Measurements from ENCODE around the gene CD320.
A peak's percentile ranks its signal among the peaks of the same experiment; 100 is the strongest.
"Not testable (repeated sequence)": the region's sequence is repeated elsewhere in the genome, so short reads cannot be mapped to it uniquely, and the experiment has no call there.

CD320 gene

GRCh38 chr19:8318835-8319234 is 10.7 kb upstream of the CD320 start:
- not testable (repeated sequence) for H3K27me3 ChIP-seq (ENCODE audit: insufficient read depth, low read length); H3K9me3 ChIP-seq (ENCODE audit: insufficient read depth, low read depth, low read length); H3K9ac ChIP-seq (ENCODE audit: low read depth, low read length); H3K27ac ChIP-seq (ENCODE audit: low read depth, low read length); H3K4me3 ChIP-seq (ENCODE audit: low read length)
- Histone ChIP-seq H3K36me3 (ENCODE audit: insufficient read depth, low read length) (peaks cover 45% of the 10 kb centered on the region), H3K4me1 (ENCODE audit: insufficient read depth, low read length) (peaks cover 11% of the 10 kb centered on the region)
- 95% methylated on average over 8 of the region's 9 CpGs for WGBS

DNA sequence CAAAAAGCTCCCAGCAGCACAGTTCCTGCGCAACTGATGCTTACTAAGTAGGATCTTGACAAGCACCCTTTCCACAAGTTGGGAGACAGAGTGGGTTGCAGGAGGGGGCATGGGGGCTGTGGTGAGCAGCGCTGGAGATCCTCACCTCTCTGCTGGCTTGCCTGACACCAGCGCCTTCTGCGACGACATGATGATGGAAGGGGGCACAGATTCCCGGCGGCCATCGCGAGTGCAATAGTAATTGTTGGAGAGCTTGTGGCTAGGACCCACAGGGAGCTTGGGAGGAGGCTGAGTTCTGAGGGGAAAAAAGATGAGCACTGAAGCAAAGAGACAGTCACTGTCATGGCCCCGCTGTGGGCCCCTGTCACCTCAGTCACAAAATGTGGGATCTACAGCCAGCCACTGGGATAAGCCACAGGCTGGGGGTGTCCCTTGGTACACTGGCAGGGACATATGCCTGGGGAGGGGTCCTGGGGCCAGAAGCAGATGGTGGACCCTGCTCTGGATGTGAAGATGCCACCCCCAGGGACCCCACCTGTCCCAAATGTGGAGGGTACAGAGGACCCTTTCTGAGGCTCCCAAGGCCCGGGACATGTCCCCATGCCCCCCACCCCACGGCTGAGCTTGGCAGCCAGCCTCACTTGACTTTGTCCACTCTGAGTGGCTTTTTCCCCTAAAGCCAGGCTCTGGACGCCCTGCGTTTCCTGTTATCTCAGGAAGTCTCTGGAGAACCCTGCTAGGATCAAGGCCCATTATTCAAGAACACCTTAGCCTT is 8.4 kb upstream of the CD320 start:
- WGBS = 82% methylated on average over 14 of the region's 14 CpGs
- H3K36me3 ChIP-seq (ENCODE audit: insufficient read depth, low read length) = peaks cover 45% of the 10 kb centered on the region
- H3K9me3 ChIP-seq (ENCODE audit: insufficient read depth, low read depth, low read length) = no peaks in the 10 kb centered on the region
- H3K27me3 ChIP-seq (ENCODE audit: insufficient read depth, low read length) = no peaks in the 10 kb centered on the region
- peaks cover 8% of the 10 kb centered on the region for H3K4me1 ChIP-seq (ENCODE audit: insufficient read depth, low read length)
- no peak overlapping the region for H3K4me3 ChIP-seq (ENCODE audit: low read length)
- peak overlapping the region; percentile 53; the same call in 1 of the 2 replicates for H3K27ac ChIP-seq (ENCODE audit: low read depth, low read length)
- 0 out of 2 replicates have a peak overlapping the region, but pooled peaks have one; percentile 37 for H3K9ac ChIP-seq (ENCODE audit: low read depth, low read length)

DNA sequence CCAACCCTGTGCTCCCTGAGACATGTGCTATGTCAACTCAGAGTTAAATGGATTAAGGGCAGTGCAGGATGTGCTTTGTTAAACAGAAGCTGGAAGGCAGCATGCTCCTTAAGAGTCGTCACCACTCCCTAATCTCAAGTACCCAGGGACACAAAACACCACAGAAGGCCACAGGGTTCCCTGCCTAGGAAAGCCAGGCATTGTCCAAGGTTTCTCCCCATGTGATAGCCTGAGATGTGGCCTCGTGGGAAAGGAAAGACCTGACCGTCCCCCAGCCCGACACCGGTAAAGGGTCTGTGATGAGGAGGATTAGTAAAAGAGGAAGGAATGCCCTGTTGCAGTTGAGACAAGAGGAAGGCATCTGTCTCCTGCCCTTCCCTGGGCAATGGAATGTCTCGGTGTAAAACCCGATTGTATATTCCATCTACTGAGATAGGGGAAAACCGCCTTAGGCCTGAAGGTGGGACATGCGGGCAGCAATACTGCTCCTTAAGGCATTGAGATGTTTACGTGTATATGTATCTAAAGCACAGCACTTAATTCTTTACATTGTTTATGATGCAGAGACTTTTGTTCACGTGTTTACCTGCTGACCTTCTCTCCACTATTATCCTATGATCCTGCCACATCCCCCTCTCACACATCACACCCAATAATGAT is 7.0 kb upstream of the CD320 start:
- H3K9me3 ChIP-seq (ENCODE audit: insufficient read depth, low read depth, low read length); H3K27ac ChIP-seq (ENCODE audit: low read depth, low read length); H3K9ac ChIP-seq (ENCODE audit: low read depth, low read length); H3K4me1 ChIP-seq (ENCODE audit: insufficient read depth, low read length); H3K4me3 ChIP-seq (ENCODE audit: low read length); H3K27me3 ChIP-seq (ENCODE audit: insufficient read depth, low read length): not testable (repeated sequence)
- peaks cover 56% of the 10 kb centered on the region for H3K36me3 ChIP-seq (ENCODE audit: insufficient read depth, low read length)
- 90% methylated on average over 11 of the region's 11 CpGs for WGBS

DNA sequence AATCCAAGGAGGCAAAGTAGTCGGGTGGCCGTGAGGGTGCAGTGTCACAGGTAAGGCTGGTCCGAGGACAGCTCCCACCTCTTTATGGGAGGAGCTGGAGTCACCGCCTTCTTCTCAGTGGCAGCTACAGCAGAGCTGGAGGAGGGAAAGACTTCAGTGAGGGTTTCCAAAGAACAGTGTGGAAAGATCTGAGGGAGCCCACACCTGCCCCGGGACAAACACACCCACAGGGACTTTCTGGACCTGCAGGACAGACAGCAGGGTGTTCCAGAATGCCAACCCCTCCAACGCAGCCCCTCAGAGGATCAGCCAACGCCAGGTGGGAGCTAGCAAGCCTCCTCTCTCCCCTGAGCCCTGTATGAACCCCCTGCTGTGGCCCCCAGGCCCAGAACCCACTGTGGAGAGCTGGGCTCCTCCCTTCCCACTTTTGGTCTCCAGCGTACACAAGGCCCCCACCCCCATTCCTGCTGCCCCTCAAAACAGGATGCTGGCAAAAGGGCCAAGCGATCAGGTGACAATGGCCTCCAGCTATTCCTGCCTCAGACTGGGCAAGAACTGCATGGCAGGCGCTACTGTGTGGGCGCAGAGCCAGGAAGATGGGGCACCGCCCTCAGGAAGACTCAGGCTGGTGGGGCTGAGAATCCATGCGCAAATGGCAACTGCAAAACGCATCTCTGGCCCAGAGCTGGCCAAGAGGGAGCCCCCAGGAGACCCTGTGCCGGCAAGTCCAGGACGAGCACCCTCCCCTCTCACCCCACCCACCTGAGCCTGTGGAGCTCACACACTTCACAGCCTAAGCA is 3.5 kb upstream of the CD320 start:
- WGBS = 89% methylated on average over 14 of the region's 16 CpGs
- Histone ChIP-seq H3K4me1 (ENCODE audit: insufficient read depth, low read length) (0 out of 2 replicates have a peak, but pooled peaks cover 3% of the 10 kb centered on the region), H3K9me3 (ENCODE audit: insufficient read depth, low read depth, low read length) (no peaks in the 10 kb centered on the region), H3K36me3 (ENCODE audit: insufficient read depth, low read length) (peaks cover 61% of the 10 kb centered on the region), H3K27me3 (ENCODE audit: insufficient read depth, low read length) (no peaks in the 10 kb centered on the region), H3K27ac (ENCODE audit: low read depth, low read length) (no peak overlapping the region), H3K4me3 (ENCODE audit: low read length) (no peak overlapping the region), H3K9ac (ENCODE audit: low read depth, low read length) (no peak overlapping the region)

GRCh38 chr19:8310342-8311055 is 2.3 kb upstream of the CD320 start:
- no peak overlapping the region for H3K4me3 ChIP-seq (ENCODE audit: low read length)
- no peak overlapping the region for H3K9ac ChIP-seq (ENCODE audit: low read depth, low read length)
- H3K4me1 ChIP-seq (ENCODE audit: insufficient read depth, low read length) = 0 out of 2 replicates have a peak, but pooled peaks cover 3% of the 10 kb centered on the region
- no peaks in the 10 kb centered on the region for H3K9me3 ChIP-seq (ENCODE audit: insufficient read depth, low read depth, low read length)
- peaks cover 50% of the 10 kb centered on the region for H3K36me3 ChIP-seq (ENCODE audit: insufficient read depth, low read length)
- WGBS = 97% methylated on average over 17 of the region's 17 CpGs
- H3K27me3 ChIP-seq (ENCODE audit: insufficient read depth, low read length) = no peaks in the 10 kb centered on the region
- no peak overlapping the region for H3K27ac ChIP-seq (ENCODE audit: low read depth, low read length)

DNA sequence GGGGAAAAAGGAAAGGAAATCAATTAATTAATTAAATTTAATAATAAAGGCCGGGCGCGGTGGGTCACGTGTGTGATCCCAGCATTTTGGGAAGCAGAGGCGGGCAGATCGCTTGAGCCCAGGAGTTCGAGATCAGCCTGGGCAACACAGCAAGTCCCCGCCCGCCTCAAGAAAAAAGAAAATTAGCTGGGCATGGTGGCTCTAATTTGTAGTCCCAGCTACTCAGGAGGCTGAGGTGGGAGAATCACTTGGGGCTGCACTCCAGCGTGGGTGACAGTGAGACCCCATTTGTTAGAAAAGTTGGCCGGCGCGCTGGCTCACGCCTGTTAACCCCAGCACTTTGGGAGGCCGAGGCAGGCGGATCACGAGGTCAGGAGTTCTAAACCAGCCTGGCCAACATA is 733 bp upstream of the CD320 start:
- Histone ChIP-seq H3K4me1 (ENCODE audit: insufficient read depth, low read length) (0 out of 2 replicates have a peak, but pooled peaks cover 3% of the 10 kb centered on the region), H3K36me3 (ENCODE audit: insufficient read depth, low read length) (peaks cover 36% of the 10 kb centered on the region), H3K27ac (ENCODE audit: low read depth, low read length) (no peak overlapping the region), H3K9me3 (ENCODE audit: insufficient read depth, low read depth, low read length) (no peaks in the 10 kb centered on the region), H3K4me3 (ENCODE audit: low read length) (peak overlapping the region; percentile 79), H3K27me3 (ENCODE audit: insufficient read depth, low read length) (no peaks in the 10 kb centered on the region), H3K9ac (ENCODE audit: low read depth, low read length) (no peak overlapping the region)
- WGBS = 66% methylated on average over 17 of the region's 17 CpGs

DNA sequence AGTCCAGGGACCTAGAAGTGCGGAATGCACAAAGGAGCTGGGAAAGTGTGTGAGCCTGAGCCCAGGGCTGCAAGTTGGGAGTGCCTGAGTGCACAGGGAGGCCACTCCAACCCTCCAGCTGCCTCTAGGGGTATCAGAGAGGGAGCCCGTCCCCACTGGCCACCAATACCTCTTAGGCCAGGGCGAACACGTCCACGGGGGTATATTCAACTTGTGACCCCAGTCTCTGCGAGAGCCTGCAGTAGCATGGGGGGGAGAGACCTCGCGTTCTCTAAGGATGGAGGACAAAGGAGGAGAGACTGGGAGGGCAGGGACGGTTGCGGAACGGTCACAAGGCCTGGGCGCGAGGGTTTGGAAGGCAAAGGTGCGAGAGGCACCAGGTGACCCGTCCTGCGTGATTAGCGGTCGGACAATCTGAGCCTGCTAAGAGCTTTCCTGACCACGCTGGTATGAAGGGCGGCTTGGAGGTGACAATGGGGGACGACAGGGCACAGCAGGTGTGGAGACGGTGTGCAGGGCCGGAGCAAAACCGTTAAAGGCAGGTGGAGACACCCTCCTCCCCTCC is 676 bp downstream of the CD320 start:
- Histone ChIP-seq H3K27ac (ENCODE audit: low read depth, low read length) (no peak overlapping the region), H3K9ac (ENCODE audit: low read depth, low read length) (peak overlapping the region; percentile 87), H3K9me3 (ENCODE audit: insufficient read depth, low read depth, low read length) (no peaks in the 10 kb centered on the region), H3K27me3 (ENCODE audit: insufficient read depth, low read length) (no peaks in the 10 kb centered on the region), H3K4me3 (ENCODE audit: low read length) (peak overlapping the region; percentile 79), H3K4me1 (ENCODE audit: insufficient read depth, low read length) (0 out of 2 replicates have a peak, but pooled peaks cover 3% of the 10 kb centered on the region), H3K36me3 (ENCODE audit: insufficient read depth, low read length) (peaks cover 34% of the 10 kb centered on the region)
- whole genome bisulfite sequencing = 7% methylated on average over 24 of the region's 24 CpGs

DNA sequence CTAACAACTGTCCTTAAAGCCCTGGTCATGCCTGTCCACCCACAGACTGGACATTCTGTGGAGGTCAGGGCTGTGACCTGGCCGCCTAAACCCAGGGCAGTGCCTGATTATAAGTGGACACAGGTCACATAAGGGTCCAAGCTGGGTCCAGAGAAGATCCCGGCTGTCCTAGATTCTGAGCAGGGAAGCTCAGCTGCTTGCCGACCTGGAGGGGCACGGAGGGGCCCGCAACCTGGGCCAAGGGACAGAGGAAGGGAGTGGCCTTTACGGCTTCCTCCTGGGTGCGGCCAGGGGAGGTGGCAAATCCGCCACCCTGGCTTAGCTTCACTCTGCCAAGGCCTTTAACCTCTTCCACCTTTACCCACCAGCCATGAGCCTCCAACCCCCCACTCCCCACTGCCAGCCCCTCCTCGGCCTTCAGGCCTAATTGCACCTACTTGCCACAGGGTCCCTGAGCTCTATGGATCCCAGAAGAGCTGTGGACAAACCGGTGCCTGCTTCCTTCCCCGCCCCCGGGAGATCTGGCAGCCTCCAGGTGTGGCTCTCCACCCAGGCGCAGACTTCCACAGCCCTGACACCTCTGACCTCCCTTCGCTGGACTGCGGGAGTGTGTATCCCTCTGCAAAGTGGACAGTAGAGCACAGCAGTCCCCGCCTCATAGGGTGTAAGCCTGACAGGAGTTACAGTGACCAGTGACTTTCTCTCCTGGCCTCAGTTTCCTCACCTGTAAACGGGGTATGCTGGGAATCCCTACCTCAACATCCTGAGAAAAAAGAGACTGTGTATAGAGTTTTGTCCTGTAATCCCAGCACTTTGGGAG is 1.7 kb downstream of the CD320 start:
- 0 out of 2 replicates have a peak, but pooled peaks cover 3% of the 10 kb centered on the region for H3K4me1 ChIP-seq (ENCODE audit: insufficient read depth, low read length)
- no peaks in the 10 kb centered on the region for H3K9me3 ChIP-seq (ENCODE audit: insufficient read depth, low read depth, low read length)
- H3K4me3 ChIP-seq (ENCODE audit: low read length) = peak overlapping the region; percentile 79; the same call in 1 of the 2 replicates
- no peak overlapping the region for H3K27ac ChIP-seq (ENCODE audit: low read depth, low read length)
- H3K9ac ChIP-seq (ENCODE audit: low read depth, low read length) = no peak overlapping the region
- H3K27me3 ChIP-seq (ENCODE audit: insufficient read depth, low read length) = no peaks in the 10 kb centered on the region
- WGBS = 89% methylated on average over 17 of the region's 17 CpGs
- peaks cover 34% of the 10 kb centered on the region for H3K36me3 ChIP-seq (ENCODE audit: insufficient read depth, low read length)

- H3K27ac ChIP-seq (ENCODE audit: low read depth, low read length) = no peak overlapping the region
- peaks cover 27% of the 10 kb centered on the region for H3K36me3 ChIP-seq (ENCODE audit: insufficient read depth, low read length)
- no peak overlapping the region for H3K9ac ChIP-seq (ENCODE audit: low read depth, low read length)
- no peaks in the 10 kb centered on the region for H3K9me3 ChIP-seq (ENCODE audit: insufficient read depth, low read depth, low read length)
- WGBS = 73% methylated on average over 4 of the region's 4 CpGs
- H3K4me3 ChIP-seq (ENCODE audit: low read length) = no peak overlapping the region
- H3K4me1 ChIP-seq (ENCODE audit: insufficient read depth, low read length) = 0 out of 2 replicates have a peak, but pooled peaks cover 3% of the 10 kb centered on the region
- no peaks in the 10 kb centered on the region for H3K27me3 ChIP-seq (ENCODE audit: insufficient read depth, low read length)
Observed at GRCh38 chr19:8305798-8306197, 2.4 kb downstream of the CD320 start.
